GM12878 (cell line): ENCODE data around the gene PI4KA. TPM values are rescaled to one million over a fixed set of nuclear protein-coding genes. Genes with fewer than 3 reads are reported as not detected.

Source experiments
- ATAC-seq: fragments of 200-7000 bp; cut with Tn5 transposase; 3 replicates; pipeline ENCODE4 v1.9.1; 2020; ENCODE audit warnings: mild to moderate bottlenecking, moderate library complexity
- BruUV-seq: library from RNA; stranded (reverse); fragments of 400-500 nt; replicated peaks from 2 replicates; lab custom pipeline; 2021; lab: Mats Ljungman, UMichigan
- CTCF ChIA-PET: fragments of 300-600 bp; sonication (Branson Sonifier 250); formaldehyde crosslinking; extraction: SDS; loops from one replicate; lab custom pipeline; 2021; ENCODE audit warnings: inconsistent platforms; lab: Yijun Ruan, JAX
- POLR2A ChIA-PET: fragments of 350-600 bp; formaldehyde crosslinking; extraction: SDS; loops from one replicate; lab custom pipeline; 2021; ENCODE audit warnings: inconsistent platforms; lab: Charles Lee
- RAD21 ChIA-PET: fragments of 300-600 bp; sonication (Branson Sonifier 250); formaldehyde crosslinking; loops from one replicate; lab custom pipeline; 2023; ENCODE audit warnings: antibody characterized with exemption; ENCODE audit not compliant: unreplicated experiment; lab: Charles Lee
- SMC1A ChIA-PET: fragments of 300-600 bp; sonication (Branson Sonifier 250); formaldehyde crosslinking; loops from one replicate; lab custom pipeline; 2023; ENCODE audit not compliant: unreplicated experiment, uncharacterized antibody; lab: Charles Lee
- DNase-seq: peaks from one replicate; pipeline ENCODE4 v3.0.0-alpha.2; 2011; ENCODE audit warnings: low read depth, low spot score
- FAIRE-seq: peaks from 3 replicates; lab custom pipeline; 2011; peaks lifted over from hg19 to GRCh38; lab: Jason Lieb, UNC
- H2AFZ ChIP-seq: 2 replicates; pipeline ENCODE4 v1.6.0; 2011; ENCODE audit warnings: low read depth, low read length, control low read depth; ENCODE audit not compliant: control insufficient read depth
- H3K27ac ChIP-seq: 2 replicates; pipeline ENCODE4 v1.5.1; 2011; ENCODE audit warnings: control low read depth; ENCODE audit not compliant: control insufficient read depth, insufficient read depth
- H3K27me3 ChIP-seq, 2 experiments: replicated peaks in 1 of 2; 2 replicates each; pipeline versions ENCODE4 v1.6.0 to v1.6.1; 2011; ENCODE audit warnings: low read length in 1 of 2; ENCODE audit not compliant: control insufficient read depth in 2 of 2, insufficient read depth in 2 of 2
- H3K36me3 ChIP-seq, 2 experiments: 2 replicates each; pipeline ENCODE4 v1.5.1; 2011; ENCODE audit warnings: low read length in 1 of 2; ENCODE audit not compliant: control insufficient read depth in 2 of 2, insufficient read depth in 2 of 2
- H3K4me1 ChIP-seq: 2 replicates; pipeline ENCODE4 v1.6.1; 2011; ENCODE audit warnings: mild to moderate bottlenecking, low read length, moderate library complexity, mixed read lengths; ENCODE audit not compliant: control insufficient read depth, insufficient read depth
- H3K4me2 ChIP-seq: 2 replicates; pipeline ENCODE4 v1.6.0; 2011; ENCODE audit warnings: control low read depth; ENCODE audit not compliant: control insufficient read depth, insufficient read depth
- H3K4me3 ChIP-seq: fragments of 200-600 bp; sonication (generic); 2 replicates; pipeline ENCODE4 v1.5.1; 2016
- H3K79me2 ChIP-seq: 2 replicates; pipeline ENCODE4 v1.6.0; 2011; ENCODE audit warnings: low read length; ENCODE audit not compliant: control insufficient read depth, insufficient read depth
- H3K9ac ChIP-seq: 2 replicates; pipeline ENCODE4 v1.8.0; 2011; ENCODE audit warnings: low read length, control low read depth, mixed read lengths; ENCODE audit not compliant: control insufficient read depth, insufficient read depth
- H3K9me3 ChIP-seq: replicated peaks from 3 replicates; pipeline ENCODE4 v1.5.1; 2011; ENCODE audit warnings: mild to moderate bottlenecking, low read length; ENCODE audit not compliant: control insufficient read depth, insufficient read depth
- H4K20me1 ChIP-seq: 2 replicates; pipeline ENCODE4 v1.6.0; 2011; ENCODE audit not compliant: control insufficient read depth, insufficient read depth
- RCOR1 ChIP-seq: conservative IDR thresholded peaks from 2 replicates; pipeline ENCODE4 v1.6.1; 2012; ENCODE audit warnings: low read depth, low read length, improper control_type of control experiment
- REST ChIP-seq: IDR thresholded peaks from 2 replicates; pipeline ENCODE4 v1.6.1; 2012; ENCODE audit warnings: mild to moderate bottlenecking, low read depth, low read length
- ZNF217 ChIP-seq: fragments of 450-650 bp; IDR thresholded peaks from 2 replicates; pipeline ENCODE4 v1.6.1; 2017; ENCODE audit warnings: antibody characterized with exemption, mild to moderate bottlenecking
- ZNF622 ChIP-seq: fragments of 450-650 bp; IDR thresholded peaks from 2 replicates; pipeline ENCODE4 v1.6.1; 2017; ENCODE audit warnings: mild to moderate bottlenecking, inconsistent platforms
- WGBS: methylation state at CpG from one replicate; pipeline ENCODE4 v1.1.6; 2016; ENCODE audit warnings: low lambda C conversion rate; ENCODE audit not compliant: insufficient replicate concordance, insufficient coverage; ENCODE audit errors: missing lambda C conversion rate; 5-methylcytosine and 5-hydroxymethylcytosine counted together
- in situ Hi-C: fragments of 300-500 bp; cut with MboI; formaldehyde crosslinking; loops from 9 replicates; pipeline ENCODE4 v1.14.3; 2018; ENCODE audit warnings: mixed read lengths
- intact Hi-C: fragments of 100-400 bp; cut with micrococcal nuclease; formaldehyde crosslinking; loops from one replicate; pipeline ENCODE4 v1.14.2; 2022; ENCODE audit not compliant: unreplicated experiment
- polyA plus RNA-seq, 11 experiments: library from polyadenylated mRNA; depleted of rRNA in 4 of 11; unstranded in 6 of 11; stranded (reverse) in 5 of 11; fragments of >200 nt; fragmentation: Nextera tagmentation in 4 of 11; fragmentation: Illumina TruSeq in 1 of 11; extraction: Ambion mirVana in 4 of 11; extraction: Trizol in 1 of 11; gene quantifications; 1 replicate in 1 of 11; 2 replicates in 10 of 11; pipeline versions ENCODE4 v1.2.1 to v1.2.3, GENCODE V29; 2011 to 2016; ENCODE audit warnings: inconsistent platforms in 2 of 11, missing spikeins in 2 of 11, low read depth in 1 of 11
- total RNA-seq, 4 experiments: library from RNA; depleted of rRNA in 3 of 4; stranded (reverse); fragments of >200 nt in 3 of 4; fragmentation: Illumina TruSeq in 1 of 4; extraction: Trizol in 1 of 4; gene quantifications; 2 replicates each; pipeline versions ENCODE4 v1.2.1 to v1.2.3, GENCODE V29; 2013 to 2021

Gene PI4KA
- total and polyA plus RNA-seq, 10 of the 15 experiments (the other 5 are each of a cell fraction or from before 2014, with no cell fraction given) = 4.2 to 78.4 (median 42.1) TPM

- no peak for TF ChIP-seq ZNF622
- TF ChIP-seq ZNF217 = no peak
- WGBS = 93% methylated on average over 4 of the region's 4 CpGs
- no TSS peak for BruUV-seq
- H2AFZ ChIP-seq = no peak overlapping the region
- RAD21 ChIA-PET = no interaction called here
- H3K4me2 ChIP-seq = no peak overlapping the region
- DNase-seq (no peak), FAIRE-seq (no peak), ATAC-seq (no peak)
- H3K4me1 ChIP-seq = no peaks in the 10 kb centered on the region
- SMC1A ChIA-PET = no interaction called here
- POLR2A ChIA-PET = no interaction called here
- no peaks in the 10 kb centered on the region for H3K9me3 ChIP-seq
- no peak overlapping the region for H3K9ac ChIP-seq
- in situ Hi-C loops = no loop called here
- H3K27me3 ChIP-seq = no peaks in the 10 kb centered on the region
- H3K4me3 ChIP-seq = no peak overlapping the region
- intact Hi-C loops = no loop called here
- H3K27ac ChIP-seq = no peak overlapping the region
- no peaks in the 10 kb centered on the region for H4K20me1 ChIP-seq
- CTCF ChIA-PET = no interaction called here
- no peaks in the 10 kb centered on the region for H3K79me2 ChIP-seq
- H3K36me3 ChIP-seq = peaks cover 0 to 2% of the 10 kb centered on the region in 2 experiments; a peak in 1 of 4 replicates
Observed at GRCh38 chr22:20774882-20775281, 83.7 kb downstream of the PI4KA start.

GRCh38 chr22:20773793-20774212 lies 84.8 kb downstream of the PI4KA start, which contains the start of gene SERPIND1:
Gene SERPIND1 (plus strand): TSS chr22:20774113. CDS start chr22:20779313, 5,200 bp downstream.
- no peaks in the 10 kb centered on the region for H4K20me1 ChIP-seq
- in situ Hi-C loops (no loop called here), intact Hi-C loops (no loop called here)
- H3K27me3 ChIP-seq = no peaks in the 10 kb centered on the region
- ChIA-PET POLR2A (interaction anchor here (0.5 kb wide), 1 partner anchor 32 kb away, joined by 3 read pairs; no protein-coding TSS in a partner anchor), SMC1A (interaction anchor here (0.6 kb wide), 1 partner anchor 33 kb away, joined by 5 read pairs; no protein-coding TSS in a partner anchor), CTCF (interaction anchor here (1.1 to 3.1 kb wide), 4 partner anchors 10 to 168 kb away, joined by 3 to 21 read pairs (median 5); no protein-coding TSS in a partner anchor)
- H2AFZ ChIP-seq = no peak within 1 kb of the TSS
- H3K36me3 ChIP-seq = no peaks in the 10 kb centered on the region; a peak in 1 of 4 replicates
- BruUV-seq = no TSS peak
- DNase-seq = no peak
- ATAC-seq = no peak
- 100% methylated on average over 4 of the region's 4 CpGs for WGBS
- no peaks in the 10 kb centered on the region for H3K79me2 ChIP-seq
- no peak for FAIRE-seq
- no peaks in the 10 kb centered on the region for H3K9me3 ChIP-seq
- H3K4me1 ChIP-seq = no peaks in the 10 kb centered on the region
- H3K27ac ChIP-seq = no peak within 1 kb of the TSS
- H3K4me2 ChIP-seq = no peak within 1 kb of the TSS
- H3K4me3 ChIP-seq = no peak within 1 kb of the TSS
- TF ChIP-seq RCOR1 = no peak
- no peak for TF ChIP-seq REST
- TF ChIP-seq, all 136 proteins: peak for 0
- RAD21 ChIA-PET = no interaction called here
- H3K9ac ChIP-seq = no peak within 1 kb of the TSS
